ENCODE results near the gene PARP4.
"Not testable (repeated sequence)": the region's sequence is repeated elsewhere in the genome, so short reads cannot be mapped to it uniquely, and the experiment has no call there.

Gene PARP4

GRCh38 chr13:24495151-24495729 lies 17.3 kb downstream of the PARP4 start:
- DNase-seq (ENCODE audit: low spot score), result no peak
- H3K27ac Mint-ChIP-seq, result no peak overlapping the region
- H3K4me3 Mint-ChIP-seq, result no peak overlapping the region
- H3K36me3 Mint-ChIP-seq (ENCODE audit: low read depth), result peaks cover 57% of the 10 kb centered on the region
- H3K4me1 Mint-ChIP-seq (ENCODE audit: low read depth), result no peaks in the 10 kb centered on the region
- H3K27me3 Mint-ChIP-seq (ENCODE audit: low read depth), result no peaks in the 10 kb centered on the region
- no peaks in the 10 kb centered on the region for H3K9me3 Mint-ChIP-seq

- Mint-ChIP-seq H3K9me3 (no peaks in the 10 kb centered on the region), H3K27ac (no peak overlapping the region), H3K4me3 (no peak overlapping the region), H3K4me1 (ENCODE audit: low read depth) (no peaks in the 10 kb centered on the region), H3K27me3 (ENCODE audit: low read depth) (no peaks in the 10 kb centered on the region), H3K36me3 (ENCODE audit: low read depth) (peaks cover 67% of the 10 kb centered on the region)
- no peak for DNase-seq (ENCODE audit: low spot score)
These were observed 19.2 kb downstream of the PARP4 start for GRCh38 chr13:24493356-24493755.

GRCh38 chr13:24491845-24492244 lies 20.7 kb downstream of the PARP4 start:
- peaks cover 64% of the 10 kb centered on the region for H3K36me3 Mint-ChIP-seq (ENCODE audit: low read depth)
- H3K9me3 Mint-ChIP-seq, result no peaks in the 10 kb centered on the region
- H3K4me3 Mint-ChIP-seq, result no peak overlapping the region
- H3K27ac Mint-ChIP-seq, result no peak overlapping the region
- no peak for DNase-seq (ENCODE audit: low spot score)
- H3K4me1 Mint-ChIP-seq (ENCODE audit: low read depth), result no peaks in the 10 kb centered on the region
- no peaks in the 10 kb centered on the region for H3K27me3 Mint-ChIP-seq (ENCODE audit: low read depth)

- DNase-seq (ENCODE audit: low spot score), result no peak
- H3K36me3 Mint-ChIP-seq (ENCODE audit: low read depth), result peaks cover 56% of the 10 kb centered on the region
- H3K27ac Mint-ChIP-seq, result no peak overlapping the region
- H3K9me3 Mint-ChIP-seq, result no peaks in the 10 kb centered on the region
- no peaks in the 10 kb centered on the region for H3K27me3 Mint-ChIP-seq (ENCODE audit: low read depth)
- H3K4me3 Mint-ChIP-seq, result no peak overlapping the region
- H3K4me1 Mint-ChIP-seq (ENCODE audit: low read depth), result no peaks in the 10 kb centered on the region
These were observed 22.9 kb downstream of the PARP4 start for GRCh38 chr13:24489721-24490120.

- H3K4me1 Mint-ChIP-seq (ENCODE audit: low read depth); H3K4me3 Mint-ChIP-seq; H3K27ac Mint-ChIP-seq; H3K27me3 Mint-ChIP-seq (ENCODE audit: low read depth); DNase-seq (ENCODE audit: low spot score); H3K9me3 Mint-ChIP-seq: not testable (repeated sequence)
- H3K36me3 Mint-ChIP-seq (ENCODE audit: low read depth), result peaks cover 56% of the 10 kb centered on the region
These were observed 24.5 kb downstream of the PARP4 start for GRCh38 chr13:24488092-24488491.

- H3K9me3 Mint-ChIP-seq; H3K4me3 Mint-ChIP-seq; H3K27me3 Mint-ChIP-seq (ENCODE audit: low read depth); DNase-seq (ENCODE audit: low spot score); H3K4me1 Mint-ChIP-seq (ENCODE audit: low read depth); H3K27ac Mint-ChIP-seq: not testable (repeated sequence)
- peaks cover 59% of the 10 kb centered on the region for H3K36me3 Mint-ChIP-seq (ENCODE audit: low read depth)
These were observed 26.4 kb downstream of the PARP4 start for GRCh38 chr13:24486017-24486657.

- DNase-seq (ENCODE audit: low spot score), result no peak
- Mint-ChIP-seq H3K36me3 (ENCODE audit: low read depth) (peaks cover 70% of the 10 kb centered on the region), H3K4me3 (no peak overlapping the region), H3K27me3 (ENCODE audit: low read depth) (no peaks in the 10 kb centered on the region), H3K27ac (peak overlapping the region; percentile 31), H3K9me3 (no peaks in the 10 kb centered on the region), H3K4me1 (ENCODE audit: low read depth) (no peaks in the 10 kb centered on the region)
These were observed 38.9 kb downstream of the PARP4 start for GRCh38 chr13:24473686-24474085.

GRCh38 chr13:24472129-24472528 lies 40.4 kb downstream of the PARP4 start:
- H3K4me1 Mint-ChIP-seq (ENCODE audit: low read depth); H3K9me3 Mint-ChIP-seq; H3K4me3 Mint-ChIP-seq; DNase-seq (ENCODE audit: low spot score); H3K27me3 Mint-ChIP-seq (ENCODE audit: low read depth); H3K27ac Mint-ChIP-seq: not testable (repeated sequence)
- peaks cover 77% of the 10 kb centered on the region for H3K36me3 Mint-ChIP-seq (ENCODE audit: low read depth)

- H3K4me3 Mint-ChIP-seq, result no peak overlapping the region
- peaks cover 25% of the 10 kb centered on the region for H3K4me1 Mint-ChIP-seq (ENCODE audit: low read depth)
- no peaks in the 10 kb centered on the region for H3K27me3 Mint-ChIP-seq (ENCODE audit: low read depth)
- no peak overlapping the region for H3K27ac Mint-ChIP-seq
- DNase-seq (ENCODE audit: low spot score), result no peak
- H3K9me3 Mint-ChIP-seq, result no peaks in the 10 kb centered on the region
- H3K36me3 Mint-ChIP-seq (ENCODE audit: low read depth), result peaks cover 53% of the 10 kb centered on the region
These were observed 49.5 kb downstream of the PARP4 start for GRCh38 chr13:24463078-24463477.

- H3K4me3 Mint-ChIP-seq, result no peak overlapping the region
- H3K4me1 Mint-ChIP-seq (ENCODE audit: low read depth), result peaks cover 25% of the 10 kb centered on the region
- DNase-seq (ENCODE audit: low spot score), result no peak
- no peaks in the 10 kb centered on the region for H3K27me3 Mint-ChIP-seq (ENCODE audit: low read depth)
- peaks cover 52% of the 10 kb centered on the region for H3K36me3 Mint-ChIP-seq (ENCODE audit: low read depth)
- H3K9me3 Mint-ChIP-seq, result no peaks in the 10 kb centered on the region
- H3K27ac Mint-ChIP-seq, result no peak overlapping the region
These were observed 52.3 kb downstream of the PARP4 start for GRCh38 chr13:24460256-24460655.

- no peak overlapping the region for H3K4me3 Mint-ChIP-seq
- no peak for DNase-seq (ENCODE audit: low spot score)
- H3K27ac Mint-ChIP-seq, result peak overlapping the region; percentile 88
- peaks cover 25% of the 10 kb centered on the region for H3K4me1 Mint-ChIP-seq (ENCODE audit: low read depth)
- H3K36me3 Mint-ChIP-seq (ENCODE audit: low read depth), result peaks cover 53% of the 10 kb centered on the region
- no peaks in the 10 kb centered on the region for H3K27me3 Mint-ChIP-seq (ENCODE audit: low read depth)
- H3K9me3 Mint-ChIP-seq, result no peaks in the 10 kb centered on the region
These were observed 52.9 kb downstream of the PARP4 start for GRCh38 chr13:24459726-24460125.

GRCh38 chr13:24459234-24459633 lies 53.3 kb downstream of the PARP4 start:
- Mint-ChIP-seq H3K4me3 (peak overlapping the region; percentile 35), H3K27me3 (ENCODE audit: low read depth) (no peaks in the 10 kb centered on the region), H3K9me3 (no peaks in the 10 kb centered on the region), H3K4me1 (ENCODE audit: low read depth) (peaks cover 25% of the 10 kb centered on the region), H3K27ac (peak overlapping the region; percentile 88), H3K36me3 (ENCODE audit: low read depth) (peaks cover 53% of the 10 kb centered on the region)
- DNase-seq (ENCODE audit: low spot score), result peak; percentile 15

GRCh38 chr13:24458736-24459135 lies 53.8 kb downstream of the PARP4 start:
- H3K27me3 Mint-ChIP-seq (ENCODE audit: low read depth), result no peaks in the 10 kb centered on the region
- H3K9me3 Mint-ChIP-seq, result no peaks in the 10 kb centered on the region
- H3K36me3 Mint-ChIP-seq (ENCODE audit: low read depth), result peaks cover 50% of the 10 kb centered on the region
- H3K27ac Mint-ChIP-seq, result peak overlapping the region; percentile 70
- H3K4me1 Mint-ChIP-seq (ENCODE audit: low read depth), result peaks cover 23% of the 10 kb centered on the region
- H3K4me3 Mint-ChIP-seq, result peak overlapping the region; percentile 32
- DNase-seq (ENCODE audit: low spot score), result no peak

- Mint-ChIP-seq H3K27me3 (ENCODE audit: low read depth) (no peaks in the 10 kb centered on the region), H3K36me3 (ENCODE audit: low read depth) (peaks cover 54% of the 10 kb centered on the region), H3K4me1 (ENCODE audit: low read depth) (peaks cover 18% of the 10 kb centered on the region), H3K27ac (no peak overlapping the region), H3K4me3 (no peak overlapping the region), H3K9me3 (no peaks in the 10 kb centered on the region)
- no peak for DNase-seq (ENCODE audit: low spot score)
These were observed 56.2 kb downstream of the PARP4 start for GRCh38 chr13:24456396-24456795.

- Mint-ChIP-seq H3K9me3 (no peaks in the 10 kb centered on the region), H3K36me3 (ENCODE audit: low read depth) (peaks cover 53% of the 10 kb centered on the region), H3K27ac (no peak overlapping the region), H3K27me3 (ENCODE audit: low read depth) (no peaks in the 10 kb centered on the region), H3K4me3 (no peak overlapping the region), H3K4me1 (ENCODE audit: low read depth) (peaks cover 6% of the 10 kb centered on the region)
- DNase-seq (ENCODE audit: low spot score), result no peak
These were observed 58.5 kb downstream of the PARP4 start for GRCh38 chr13:24454056-24454455.

All from T-helper 2 cell treated with Interferon-gamma antibody and Interleukin-4, amounts not matched to agents 5 μg/mL and 100 μg/mL, for 36 hours (primary cell).